HG03520 (cell line): ENCODE data around the gene POLR3F.
"Not testable (repeated sequence)": the region's sequence is repeated elsewhere in the genome, so short reads cannot be mapped to it uniquely, and the experiment has no call there.

Experiments
- ATAC-seq: cut with Tn5 transposase; IDR thresholded peaks from one replicate; pipeline ENCODE4 v1.9.1; 2021; ENCODE audit warnings: mild to moderate bottlenecking, moderate library complexity; ENCODE audit not compliant: unreplicated experiment

Gene POLR3F

GRCh38 chr20:18504479-18505060 lies 37.4 kb downstream of the POLR3F start:
- no peak for ATAC-seq

- no peak for ATAC-seq
Measured at GRCh38 chr20:18506744-18507143, 39.6 kb downstream of the POLR3F start.

- ATAC-seq, result peak; percentile 94
Measured at GRCh38 chr20:18507218-18508191, 40.3 kb downstream of the POLR3F start, which contains the start of gene SEC23B. Gene SEC23B, plus strand, starts transcription at chr20:18507940. Its CDS starts 2,896 bp downstream, at chr20:18510836.

- no peak for ATAC-seq
Measured at GRCh38 chr20:18511571-18511970, 44.4 kb downstream of the POLR3F start.

- no peak for ATAC-seq
Measured at GRCh38 chr20:18513208-18513607, 46.0 kb downstream of the POLR3F start.

- ATAC-seq, result no peak
Measured at GRCh38 chr20:18514127-18514526, 46.9 kb downstream of the POLR3F start.

GRCh38 chr20:18515973-18516372 lies 48.8 kb downstream of the POLR3F start:
- ATAC-seq, result no peak

GRCh38 chr20:18522066-18522465 lies 54.9 kb downstream of the POLR3F start:
- ATAC-seq, result not testable (repeated sequence)

GRCh38 chr20:18523066-18523465 lies 55.9 kb downstream of the POLR3F start:
- no peak for ATAC-seq

GRCh38 chr20:18524646-18525045 lies 57.5 kb downstream of the POLR3F start:
- no peak for ATAC-seq

GRCh38 chr20:18526761-18527160 lies 59.6 kb downstream of the POLR3F start:
- ATAC-seq, result not testable (repeated sequence)

GRCh38 chr20:18527339-18527738 lies 60.1 kb downstream of the POLR3F start:
- ATAC-seq, result no peak

- ATAC-seq, result no peak
Measured at GRCh38 chr20:18527836-18528235, 60.6 kb downstream of the POLR3F start.

GRCh38 chr20:18529041-18529440 lies 61.9 kb downstream of the POLR3F start:
- ATAC-seq, result no peak

GRCh38 chr20:18532626-18533025 lies 65.4 kb downstream of the POLR3F start:
- ATAC-seq, result no peak

GRCh38 chr20:18533491-18533890 lies 66.3 kb downstream of the POLR3F start:
- ATAC-seq, result no peak

GRCh38 chr20:18533978-18534644 lies 66.9 kb downstream of the POLR3F start:
- no peak for ATAC-seq
